OCI-LY3 (cell line): ENCODE measurements around the gene LAMTOR2.

Experiments
- CTCF ChIP-seq: fragments of 200-600, 300-600 bp; sonication (generic); IDR thresholded peaks from 2 replicates; pipeline ENCODE4 v1.5.1; 2014; ENCODE audit warnings: antibody characterized with exemption, low read length, low read depth
- EZH2phosphoT487 ChIP-seq: fragments of 200-600 bp; shearing (Covaris generic); IDR thresholded peaks from 2 replicates; pipeline ENCODE4 v1.6.1; 2018; ENCODE audit warnings: antibody characterized with exemption, mixed run types, low read depth

GRCh38 chr1:156103521-156103947, 49.0 kb downstream of the LAMTOR2 start:
- TF ChIP-seq EZH2phosphoT487 = no peak
- TF ChIP-seq CTCF = no peak
